Gastroesophageal sphincter (tissue), 3 donors: ENCODE data around the gene ENG.

ENCODE experiments used
- EP300 ChIP-seq: sonication (generic); formaldehyde crosslinking; IDR thresholded peaks from one replicate; pipeline ENCODE4 v1.6.1; 2017; ENCODE audit warnings: antibody characterized with exemption, mild to moderate bottlenecking
- TF ChIP-seq, protein P1 (sequence below), 4 experiments: fragments of 200-600 bp in 2 of 4; fragments of 450-650 bp in 2 of 4; sonication (generic) in 1 of 4; IDR thresholded peaks; one replicate each; pipeline ENCODE4 v1.5.1; 2017 to 2019; ENCODE audit warnings: antibody characterized with exemption in 4 of 4, mild to moderate bottlenecking in 2 of 4, moderate library complexity in 2 of 4

DNA sequence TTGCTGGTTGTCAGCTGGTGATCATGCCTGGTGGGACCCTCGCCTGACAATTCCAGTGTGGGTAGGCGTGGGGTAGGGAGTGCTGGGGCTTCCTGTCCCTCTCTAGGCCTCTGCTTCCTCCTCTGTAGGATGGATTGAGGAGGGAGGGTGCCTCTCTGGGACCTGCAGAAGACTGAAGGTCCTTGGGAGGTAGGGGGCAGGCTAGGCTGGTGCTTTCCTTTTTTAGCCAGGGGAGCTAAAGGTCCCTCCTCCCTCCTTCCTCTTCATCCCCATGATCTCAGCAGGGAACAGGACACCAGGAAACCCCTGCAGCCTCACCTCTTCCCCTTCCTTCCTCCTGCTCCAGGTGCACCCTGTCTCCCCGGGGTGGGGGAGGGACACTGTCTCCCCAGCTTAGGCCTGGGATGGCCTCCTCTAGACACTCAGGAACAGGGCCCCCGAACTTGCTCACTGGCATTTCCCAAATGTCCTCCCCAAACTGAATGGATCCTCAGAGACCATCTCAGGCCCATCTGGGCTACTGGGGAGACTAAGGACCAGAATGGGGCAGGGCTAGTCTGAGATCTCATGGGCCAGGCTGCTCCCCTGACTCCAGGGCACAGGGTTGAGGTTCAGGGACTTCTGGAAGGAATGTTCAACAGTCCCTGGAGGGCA is 84.4 kb downstream of the ENG start:
- TF ChIP-seq, protein P1, sequence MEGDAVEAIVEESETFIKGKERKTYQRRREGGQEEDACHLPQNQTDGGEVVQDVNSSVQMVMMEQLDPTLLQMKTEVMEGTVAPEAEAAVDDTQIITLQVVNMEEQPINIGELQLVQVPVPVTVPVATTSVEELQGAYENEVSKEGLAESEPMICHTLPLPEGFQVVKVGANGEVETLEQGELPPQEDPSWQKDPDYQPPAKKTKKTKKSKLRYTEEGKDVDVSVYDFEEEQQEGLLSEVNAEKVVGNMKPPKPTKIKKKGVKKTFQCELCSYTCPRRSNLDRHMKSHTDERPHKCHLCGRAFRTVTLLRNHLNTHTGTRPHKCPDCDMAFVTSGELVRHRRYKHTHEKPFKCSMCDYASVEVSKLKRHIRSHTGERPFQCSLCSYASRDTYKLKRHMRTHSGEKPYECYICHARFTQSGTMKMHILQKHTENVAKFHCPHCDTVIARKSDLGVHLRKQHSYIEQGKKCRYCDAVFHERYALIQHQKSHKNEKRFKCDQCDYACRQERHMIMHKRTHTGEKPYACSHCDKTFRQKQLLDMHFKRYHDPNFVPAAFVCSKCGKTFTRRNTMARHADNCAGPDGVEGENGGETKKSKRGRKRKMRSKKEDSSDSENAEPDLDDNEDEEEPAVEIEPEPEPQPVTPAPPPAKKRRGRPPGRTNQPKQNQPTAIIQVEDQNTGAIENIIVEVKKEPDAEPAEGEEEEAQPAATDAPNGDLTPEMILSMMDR (IDR thresholded peaks at IDR 0.05), result no peak
- TF ChIP-seq EP300, result no peak
